ENCODE results near the gene PIGT.

GRCh38 chr20:45374966-45375365, 41.0 kb upstream of the PIGT start:
- TF ChIP-seq CTCF (conservative IDR thresholded peaks at IDR 0.05; ENCODE audit: low read depth, low read length) (no peak), POLR2A (IDR thresholded peaks at IDR 0.05; ENCODE audit: low read depth, low read length) (no peak), BHLHE40 (IDR thresholded peaks at IDR 0.05; ENCODE audit: low read depth, low read length) (no peak), MXI1 (IDR thresholded peaks at IDR 0.05; ENCODE audit: borderline replicate concordance, low read depth, low read length) (no peak), RCOR1 (IDR thresholded peaks at IDR 0.05; ENCODE audit: insufficient replicate concordance, low read length) (no peak)

Measured in IMR-90 (cell line).